Measurements from ENCODE around the gene RLF.

RLF gene

DNA sequence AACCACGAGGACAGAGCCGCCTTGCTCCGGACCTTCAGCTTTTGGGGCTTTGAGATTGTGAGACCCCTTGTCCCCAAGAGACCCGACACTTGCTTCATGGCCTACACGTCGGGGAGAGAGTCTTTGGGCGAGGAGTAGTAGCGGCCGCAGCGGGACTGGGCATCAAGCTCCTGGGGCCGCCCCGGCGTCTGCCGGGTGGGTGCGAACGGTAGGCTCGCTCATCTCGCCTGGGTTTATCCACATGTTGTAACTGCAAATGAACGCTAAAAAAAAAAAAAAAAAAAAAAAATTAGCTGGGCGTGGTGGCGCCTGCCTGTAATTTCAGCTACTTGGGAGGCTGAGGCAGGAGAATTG, 27.9 kb upstream of the RLF start:
- Histone ChIP-seq H3K27me3 (ENCODE audit: insufficient read depth, low read length, poor library complexity) (peaks cover 3% of the 10 kb centered on the region), H3K4me2 (ENCODE audit: insufficient read depth, low read length) (no peak overlapping the region), H3K36me3 (ENCODE audit: insufficient read depth, low read length) (no peaks in the 10 kb centered on the region), H3K79me2 (ENCODE audit: insufficient read depth, low read length) (no peaks in the 10 kb centered on the region), H2AFZ (ENCODE audit: low read depth, low read length) (no peak overlapping the region), H3K27ac (ENCODE audit: low read length) (no peak overlapping the region), H3K4me1 (ENCODE audit: insufficient read depth, low read length) (no peaks in the 10 kb centered on the region), H3K4me3 (ENCODE audit: low read depth in 1 of 2, low read length in 2 of 2) (no peak overlapping the region), H3K9me3 (ENCODE audit: insufficient read depth, low read length, severe bottlenecking) (no peaks in the 10 kb centered on the region), H3K9ac (ENCODE audit: low read depth, low read length) (no peak overlapping the region), H4K20me1 (ENCODE audit: insufficient read depth, low read length) (no peaks in the 10 kb centered on the region)
- TF ChIP-seq EZH2 (IDR thresholded peaks at IDR 0.05; ENCODE audit: borderline replicate concordance, low read depth, low read length, severe bottlenecking): no peak
- ATAC-seq (ENCODE audit: insufficient read depth, low read depth) (no peak), DNase-seq (no peak)

GRCh38 chr1:40133839-40134238, 27.3 kb upstream of the RLF start:
- DNase-seq: no peak
- Histone ChIP-seq H3K27ac (ENCODE audit: low read length) (no peak overlapping the region), H3K27me3 (ENCODE audit: insufficient read depth, low read length, poor library complexity) (peaks cover 3% of the 10 kb centered on the region), H4K20me1 (ENCODE audit: insufficient read depth, low read length) (no peaks in the 10 kb centered on the region), H3K4me2 (ENCODE audit: insufficient read depth, low read length) (no peak overlapping the region), H3K4me1 (ENCODE audit: insufficient read depth, low read length) (no peaks in the 10 kb centered on the region), H3K4me3 (ENCODE audit: low read depth in 1 of 2, low read length in 2 of 2) (no peak overlapping the region), H3K79me2 (ENCODE audit: insufficient read depth, low read length) (no peaks in the 10 kb centered on the region), H3K36me3 (ENCODE audit: insufficient read depth, low read length) (no peaks in the 10 kb centered on the region), H3K9me3 (ENCODE audit: insufficient read depth, low read length, severe bottlenecking) (no peaks in the 10 kb centered on the region), H3K9ac (ENCODE audit: low read depth, low read length) (no peak overlapping the region), H2AFZ (ENCODE audit: low read depth, low read length) (no peak overlapping the region)
- ATAC-seq (ENCODE audit: insufficient read depth, low read depth): no peak
- TF ChIP-seq EZH2 (IDR thresholded peaks at IDR 0.05; ENCODE audit: borderline replicate concordance, low read depth, low read length, severe bottlenecking): no peak

DNA sequence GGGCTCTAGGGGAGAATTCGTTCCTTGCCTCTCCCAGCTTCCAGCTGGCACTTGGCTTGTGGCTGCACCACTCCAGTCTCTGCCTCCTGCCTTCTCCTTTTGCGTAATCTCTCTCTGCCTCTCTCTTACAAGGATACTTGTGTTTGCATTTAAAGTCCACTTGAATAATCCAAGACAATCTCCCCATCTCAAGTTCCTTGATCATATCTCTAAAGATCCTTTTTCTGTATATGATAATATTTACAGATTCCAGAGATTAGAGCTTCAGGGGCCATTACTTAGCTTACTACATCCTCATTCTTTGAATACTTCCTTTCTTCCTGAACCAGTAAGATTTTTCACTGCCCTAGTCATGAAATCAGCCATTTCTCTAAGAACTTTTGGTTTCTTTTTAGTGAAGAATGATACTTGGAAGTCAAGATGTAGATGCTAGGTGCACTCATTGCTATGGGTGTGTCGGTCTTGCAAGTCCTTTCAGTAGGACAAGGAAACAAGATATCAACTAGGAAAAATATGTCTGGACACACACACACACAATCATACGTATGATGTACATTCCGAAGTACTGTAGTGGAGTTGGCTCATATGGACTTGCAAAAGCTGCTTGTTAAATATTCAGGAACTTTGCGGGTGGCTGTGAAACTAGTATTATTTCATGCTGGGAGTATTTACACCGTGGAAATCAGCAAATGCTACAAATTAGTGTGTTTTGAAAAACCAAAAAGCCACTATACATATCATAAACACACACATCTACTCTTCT, 20.8 kb upstream of the RLF start:
- no peak overlapping the region for H3K27ac ChIP-seq (ENCODE audit: low read length)
- H3K9ac ChIP-seq (ENCODE audit: low read depth, low read length): no peak overlapping the region
- no peaks in the 10 kb centered on the region for H4K20me1 ChIP-seq (ENCODE audit: insufficient read depth, low read length)
- TF ChIP-seq EZH2 (IDR thresholded peaks at IDR 0.05; ENCODE audit: borderline replicate concordance, low read depth, low read length, severe bottlenecking) (no peak), CTCF (IDR thresholded peaks at IDR 0.05; ENCODE audit: borderline replicate concordance, extremely low read depth, low read length, poor library complexity, severe bottlenecking) (no peak)
- H3K4me2 ChIP-seq (ENCODE audit: insufficient read depth, low read length): no peak overlapping the region
- no peaks in the 10 kb centered on the region for H3K36me3 ChIP-seq (ENCODE audit: insufficient read depth, low read length)
- H3K27me3 ChIP-seq (ENCODE audit: insufficient read depth, low read length, poor library complexity): peaks cover 16% of the 10 kb centered on the region
- DNase-seq (no peak), ATAC-seq (ENCODE audit: insufficient read depth, low read depth) (no peak)
- no peaks in the 10 kb centered on the region for H3K9me3 ChIP-seq (ENCODE audit: insufficient read depth, low read length, severe bottlenecking)
- H3K79me2 ChIP-seq (ENCODE audit: insufficient read depth, low read length): no peaks in the 10 kb centered on the region
- H3K4me3 ChIP-seq (ENCODE audit: low read depth in 1 of 2, low read length in 2 of 2): no peak overlapping the region
- H2AFZ ChIP-seq (ENCODE audit: low read depth, low read length): no peak overlapping the region
- no peaks in the 10 kb centered on the region for H3K4me1 ChIP-seq (ENCODE audit: insufficient read depth, low read length)

DNA sequence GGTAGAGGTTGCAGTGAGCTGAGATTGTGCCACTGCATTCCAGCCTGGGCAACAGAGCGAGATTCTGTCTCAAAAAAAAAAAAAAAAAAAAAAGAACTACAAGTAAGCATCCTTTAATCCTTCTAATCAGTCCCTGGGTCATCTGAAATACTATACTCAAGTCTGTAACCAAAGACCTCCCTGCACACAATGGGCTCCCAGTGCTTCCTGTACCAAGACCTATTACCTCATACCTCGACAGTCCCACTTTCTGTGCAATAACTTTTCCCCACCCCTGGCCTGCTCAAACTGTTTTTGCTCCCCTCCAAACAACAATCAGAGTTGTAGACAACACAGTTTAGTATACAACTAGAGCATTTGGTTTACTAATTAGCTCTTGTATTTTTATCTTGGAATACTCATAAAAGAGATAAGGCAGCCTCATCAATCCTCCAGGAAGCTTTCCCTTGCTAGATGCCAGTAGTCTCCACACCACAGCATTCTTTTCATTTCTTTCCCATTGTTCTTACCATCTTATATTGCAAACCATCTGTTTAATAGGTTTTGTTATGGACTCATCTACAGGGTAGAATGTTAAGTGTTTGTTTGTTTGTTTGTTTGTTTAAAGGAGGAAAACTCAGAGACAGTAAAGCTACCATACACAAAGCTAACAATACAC, 19.2 kb upstream of the RLF start:
- no peaks in the 10 kb centered on the region for H3K9me3 ChIP-seq (ENCODE audit: insufficient read depth, low read length, severe bottlenecking)
- ATAC-seq (ENCODE audit: insufficient read depth, low read depth) (no peak), DNase-seq (no peak)
- peaks cover 24% of the 10 kb centered on the region for H3K27me3 ChIP-seq (ENCODE audit: insufficient read depth, low read length, poor library complexity)
- no peak overlapping the region for H3K27ac ChIP-seq (ENCODE audit: low read length)
- no peak overlapping the region for H3K4me3 ChIP-seq (ENCODE audit: low read depth in 1 of 2, low read length in 2 of 2)
- no peaks in the 10 kb centered on the region for H3K79me2 ChIP-seq (ENCODE audit: insufficient read depth, low read length)
- no peak overlapping the region for H3K4me2 ChIP-seq (ENCODE audit: insufficient read depth, low read length)
- no peaks in the 10 kb centered on the region for H3K4me1 ChIP-seq (ENCODE audit: insufficient read depth, low read length)
- no peak overlapping the region for H3K9ac ChIP-seq (ENCODE audit: low read depth, low read length)
- H4K20me1 ChIP-seq (ENCODE audit: insufficient read depth, low read length): no peaks in the 10 kb centered on the region
- no peak overlapping the region for H2AFZ ChIP-seq (ENCODE audit: low read depth, low read length)
- no peak for TF ChIP-seq CTCF (IDR thresholded peaks at IDR 0.05; ENCODE audit: borderline replicate concordance, extremely low read depth, low read length, poor library complexity, severe bottlenecking)
- no peak for TF ChIP-seq EZH2 (IDR thresholded peaks at IDR 0.05; ENCODE audit: borderline replicate concordance, low read depth, low read length, severe bottlenecking)
- no peaks in the 10 kb centered on the region for H3K36me3 ChIP-seq (ENCODE audit: insufficient read depth, low read length)

Data from DND-41 (cell line).